ENCODE measurements around the gene RPS6KL1. TPM values are rescaled to one million over a fixed set of nuclear protein-coding genes. Genes with fewer than 3 reads are reported as not detected.
A peak's percentile ranks its signal among the peaks of the same experiment; 100 is the strongest.

Gene RPS6KL1
- total RNA-seq, 4 donors from 2014 or later = 0.86 to 7.5 (median 1.8) TPM

DNA sequence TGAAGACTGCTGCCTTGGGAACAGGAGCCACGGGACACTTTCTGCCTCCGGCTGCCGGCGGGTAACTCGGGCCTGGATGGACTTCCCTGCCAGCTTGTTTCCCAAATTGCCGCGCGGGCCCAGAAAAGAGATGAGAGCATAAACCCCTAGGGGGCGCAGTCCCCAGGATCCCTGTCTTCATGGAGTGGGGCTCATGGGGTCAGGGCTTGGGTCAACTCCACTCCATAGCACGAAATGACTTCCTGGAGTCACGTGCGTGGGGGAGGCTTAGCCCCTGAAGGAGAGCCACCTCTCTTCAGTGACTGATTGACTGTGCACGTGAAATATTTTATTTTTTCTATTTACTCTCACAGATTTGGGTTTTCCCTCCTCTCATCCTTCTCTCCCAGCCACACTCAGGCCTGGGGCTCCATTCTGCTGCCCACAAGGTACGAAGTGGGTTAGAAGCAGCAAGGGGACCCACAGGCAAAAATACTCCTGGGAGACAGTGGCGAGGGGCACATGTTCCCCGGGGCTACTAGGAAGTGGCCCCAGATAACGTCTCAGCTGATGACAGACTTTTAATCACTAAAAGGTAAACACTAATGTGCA is 22.3 kb upstream of the RPS6KL1 start:
- WGBS = 70% methylated on average over 17 of the region's 17 CpGs
- peaks cover 49% of the 10 kb centered on the region for H3K4me1 ChIP-seq
- H3K36me3 ChIP-seq = peaks cover 5% of the 10 kb centered on the region
- no peaks in the 10 kb centered on the region for H3K27me3 ChIP-seq
- no peak overlapping the region for H3K4me3 ChIP-seq
- TF ChIP-seq EP300 (IDR thresholded peaks at IDR 0.05) = no peak
- no peak for TF ChIP-seq POLR2AphosphoS5 (IDR thresholded peaks at IDR 0.05)
- TF ChIP-seq, protein P1, sequence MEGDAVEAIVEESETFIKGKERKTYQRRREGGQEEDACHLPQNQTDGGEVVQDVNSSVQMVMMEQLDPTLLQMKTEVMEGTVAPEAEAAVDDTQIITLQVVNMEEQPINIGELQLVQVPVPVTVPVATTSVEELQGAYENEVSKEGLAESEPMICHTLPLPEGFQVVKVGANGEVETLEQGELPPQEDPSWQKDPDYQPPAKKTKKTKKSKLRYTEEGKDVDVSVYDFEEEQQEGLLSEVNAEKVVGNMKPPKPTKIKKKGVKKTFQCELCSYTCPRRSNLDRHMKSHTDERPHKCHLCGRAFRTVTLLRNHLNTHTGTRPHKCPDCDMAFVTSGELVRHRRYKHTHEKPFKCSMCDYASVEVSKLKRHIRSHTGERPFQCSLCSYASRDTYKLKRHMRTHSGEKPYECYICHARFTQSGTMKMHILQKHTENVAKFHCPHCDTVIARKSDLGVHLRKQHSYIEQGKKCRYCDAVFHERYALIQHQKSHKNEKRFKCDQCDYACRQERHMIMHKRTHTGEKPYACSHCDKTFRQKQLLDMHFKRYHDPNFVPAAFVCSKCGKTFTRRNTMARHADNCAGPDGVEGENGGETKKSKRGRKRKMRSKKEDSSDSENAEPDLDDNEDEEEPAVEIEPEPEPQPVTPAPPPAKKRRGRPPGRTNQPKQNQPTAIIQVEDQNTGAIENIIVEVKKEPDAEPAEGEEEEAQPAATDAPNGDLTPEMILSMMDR (IDR thresholded peaks at IDR 0.05) = peak; percentile 14 to 35
- no peak for TF ChIP-seq POLR2A (IDR thresholded peaks at IDR 0.05)
- H3K27ac ChIP-seq = no peak overlapping the region
- no peaks in the 10 kb centered on the region for H3K9me3 ChIP-seq
- DNase-seq (ENCODE audit: low spot score in 2 of 2) = no peak

DNA sequence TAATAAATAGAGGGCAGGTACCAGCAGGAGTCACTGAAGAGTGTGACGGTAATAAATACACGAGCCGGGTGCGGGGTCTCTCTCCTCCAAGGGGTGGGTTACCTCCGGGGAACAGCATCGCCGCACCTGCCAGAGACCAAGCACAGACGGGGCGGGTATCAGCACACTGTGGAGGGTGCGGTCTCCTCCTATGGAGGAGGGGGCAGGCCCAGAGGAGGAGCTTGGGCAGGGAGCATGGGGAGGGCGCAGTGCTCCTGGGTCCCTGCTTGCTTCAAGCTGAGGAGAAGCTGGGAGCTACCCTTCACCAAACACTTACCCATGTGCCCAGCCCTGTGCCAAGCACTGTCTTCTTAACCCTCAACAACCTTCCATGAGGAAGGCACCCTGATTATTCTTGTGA is 19.5 kb upstream of the RPS6KL1 start:
- no peak overlapping the region for H3K4me3 ChIP-seq
- H3K27me3 ChIP-seq = no peaks in the 10 kb centered on the region
- H3K4me1 ChIP-seq = peaks cover 60% of the 10 kb centered on the region
- WGBS = 81% methylated on average over 10 of the region's 11 CpGs
- DNase-seq (ENCODE audit: low spot score in 2 of 2) = no peak
- TF ChIP-seq, protein P1 (IDR thresholded peaks at IDR 0.05) = no peak
- H3K27ac ChIP-seq = peak overlapping the region; percentile 82
- H3K36me3 ChIP-seq = no peaks in the 10 kb centered on the region
- H3K9me3 ChIP-seq = no peaks in the 10 kb centered on the region

DNA sequence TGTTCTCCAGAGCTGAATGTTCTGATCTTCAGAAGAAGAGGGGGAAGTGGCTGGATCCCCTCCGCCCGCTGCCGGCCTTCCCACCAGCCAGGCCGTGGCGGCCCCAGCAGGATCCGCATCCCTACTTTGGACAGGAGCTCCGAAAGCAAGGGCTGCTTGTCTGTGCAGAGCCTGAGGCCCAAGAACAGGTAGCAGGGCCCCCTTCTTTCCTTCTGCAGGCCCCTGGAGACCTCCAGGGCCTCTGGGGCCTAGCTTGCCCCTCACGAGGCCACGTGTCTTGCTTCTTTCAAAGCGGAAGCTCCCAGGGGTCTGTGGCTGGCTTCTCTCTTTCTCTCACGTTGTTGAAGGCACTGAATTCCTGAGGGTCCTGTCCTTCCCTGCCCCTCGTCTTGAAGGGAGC is 19.1 kb upstream of the RPS6KL1 start:
- no peak for DNase-seq (ENCODE audit: low spot score in 2 of 2)
- Histone ChIP-seq H3K36me3 (no peaks in the 10 kb centered on the region), H3K27me3 (no peaks in the 10 kb centered on the region), H3K27ac (peak overlapping the region; percentile 82), H3K9me3 (no peaks in the 10 kb centered on the region), H3K4me3 (no peak overlapping the region), H3K4me1 (peaks cover 55% of the 10 kb centered on the region)
- WGBS = 83% methylated on average over 12 of the region's 12 CpGs
- TF ChIP-seq, protein P1 (IDR thresholded peaks at IDR 0.05) = no peak
- no peak for TF ChIP-seq POLR2A (IDR thresholded peaks at IDR 0.05)

DNA sequence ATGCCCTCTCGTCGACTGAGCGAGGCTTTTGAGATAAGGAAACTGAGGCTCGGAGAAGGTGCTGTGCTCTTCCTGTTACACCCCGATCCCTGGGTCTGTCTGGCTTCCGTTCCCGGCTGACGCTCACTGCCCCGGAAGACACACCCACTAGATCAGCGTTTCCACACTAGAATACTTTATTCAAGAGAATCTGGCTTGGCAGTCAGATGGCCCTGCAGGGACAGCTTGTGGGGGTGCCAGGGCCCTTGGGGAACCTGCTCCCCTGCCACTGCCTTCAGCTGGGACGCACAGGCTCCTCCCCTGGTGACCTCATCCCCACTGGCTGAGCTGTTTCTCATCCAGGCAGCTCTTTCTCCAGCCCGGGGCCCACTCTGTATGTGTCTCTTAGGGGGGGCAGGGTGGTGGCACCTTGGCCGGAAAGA is 18.6 kb upstream of the RPS6KL1 start:
- DNase-seq (ENCODE audit: low spot score in 2 of 2) = no peak
- H3K4me3 ChIP-seq = no peak overlapping the region
- no peaks in the 10 kb centered on the region for H3K9me3 ChIP-seq
- TF ChIP-seq EP300 (IDR thresholded peaks at IDR 0.05) (no peak), POLR2AphosphoS5 (IDR thresholded peaks at IDR 0.05) (no peak), POLR2A (IDR thresholded peaks at IDR 0.05) (no peak)
- TF ChIP-seq, protein P1 (IDR thresholded peaks at IDR 0.05) = no peak
- 19% methylated on average over 10 of the region's 13 CpGs for WGBS
- no peaks in the 10 kb centered on the region for H3K27me3 ChIP-seq
- H3K4me1 ChIP-seq = peaks cover 50% of the 10 kb centered on the region
- H3K36me3 ChIP-seq = no peaks in the 10 kb centered on the region
- H3K27ac ChIP-seq = peak overlapping the region; percentile 82

DNA sequence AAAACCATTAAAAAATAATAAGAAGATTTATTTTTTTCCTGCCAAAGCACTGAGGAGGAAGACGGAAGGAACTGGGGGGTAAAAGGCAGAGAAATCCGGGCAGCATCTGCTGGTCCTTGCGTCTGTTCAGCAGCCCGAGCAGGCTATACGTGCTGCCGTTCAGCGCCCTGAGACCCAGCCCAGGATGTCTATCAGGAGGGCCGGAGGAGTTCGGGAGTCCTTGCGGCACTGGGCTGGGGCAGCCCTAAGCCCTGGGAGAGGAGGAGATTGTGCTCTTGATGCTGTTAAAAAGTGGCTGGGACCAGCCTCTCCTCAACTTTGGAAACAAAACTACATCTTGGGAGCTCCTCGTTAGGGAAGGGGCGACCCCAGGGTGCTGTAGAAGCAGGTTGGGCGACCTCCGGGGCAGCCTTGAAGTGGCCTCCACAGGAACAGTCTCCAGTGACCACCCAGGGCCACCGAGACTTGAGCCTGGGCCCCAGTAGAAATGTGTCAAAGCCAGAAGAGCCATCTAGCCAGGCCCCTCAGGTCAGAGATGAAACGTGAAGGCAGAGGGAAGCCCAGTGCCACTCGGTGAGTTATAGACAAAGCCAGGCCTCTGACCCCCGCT is 18.0 kb upstream of the RPS6KL1 start:
- Histone ChIP-seq H3K27ac (peak overlapping the region; percentile 82), H3K36me3 (no peaks in the 10 kb centered on the region), H3K9me3 (no peaks in the 10 kb centered on the region), H3K27me3 (no peaks in the 10 kb centered on the region), H3K4me3 (no peak overlapping the region), H3K4me1 (peaks cover 44% of the 10 kb centered on the region)
- DNase-seq (ENCODE audit: low spot score in 2 of 2) = no peak
- TF ChIP-seq EP300 (IDR thresholded peaks at IDR 0.05) = no peak
- TF ChIP-seq, protein P1 (IDR thresholded peaks at IDR 0.05) = no peak
- 83% methylated on average over 16 of the region's 18 CpGs for WGBS

Measured in suprapubic skin (tissue), 4 donors.